ENCODE results near the gene JMJD4. TPM values are rescaled to one million over a fixed set of nuclear protein-coding genes. Genes with fewer than 3 reads are reported as not detected.

Gene JMJD4
- total RNA-seq, 1 donor from 2014 or later, result 17.8 TPM

DNA sequence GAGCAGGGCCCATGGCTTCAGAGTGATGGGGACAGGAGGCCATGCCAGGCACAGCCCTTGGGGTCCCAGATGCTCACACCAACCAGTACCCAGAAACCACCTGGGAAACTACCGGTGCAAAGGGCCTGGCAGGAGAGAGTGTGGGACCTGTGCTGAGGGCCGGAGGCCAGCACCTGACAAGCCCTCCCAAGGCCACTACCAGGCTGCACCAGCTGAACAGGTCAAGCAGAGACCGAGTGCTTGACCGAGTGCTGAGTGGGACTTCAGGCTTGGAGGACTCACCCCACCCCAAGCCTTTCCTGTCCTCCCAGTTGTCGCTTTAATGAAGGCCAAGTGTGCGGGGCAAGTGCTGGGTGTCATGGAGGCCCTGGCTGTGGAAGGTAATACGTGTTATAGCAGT lies 36.7 kb upstream of the JMJD4 start:
- Mint-ChIP-seq H3K9me3 (ENCODE audit: low read depth) (no peaks in the 10 kb centered on the region), H3K27ac (ENCODE audit: unreplicated experiment) (no peak overlapping the region), H3K4me1 (ENCODE audit: low read depth) (peaks cover 8% of the 10 kb centered on the region), H3K27me3 (ENCODE audit: low read depth) (no peaks in the 10 kb centered on the region), H3K36me3 (ENCODE audit: low read depth) (peaks cover 28% of the 10 kb centered on the region), H3K4me3 (ENCODE audit: unreplicated experiment) (no peak overlapping the region)
- no peak for DNase-seq (ENCODE audit: low spot score)
- TF ChIP-seq, protein P1, sequence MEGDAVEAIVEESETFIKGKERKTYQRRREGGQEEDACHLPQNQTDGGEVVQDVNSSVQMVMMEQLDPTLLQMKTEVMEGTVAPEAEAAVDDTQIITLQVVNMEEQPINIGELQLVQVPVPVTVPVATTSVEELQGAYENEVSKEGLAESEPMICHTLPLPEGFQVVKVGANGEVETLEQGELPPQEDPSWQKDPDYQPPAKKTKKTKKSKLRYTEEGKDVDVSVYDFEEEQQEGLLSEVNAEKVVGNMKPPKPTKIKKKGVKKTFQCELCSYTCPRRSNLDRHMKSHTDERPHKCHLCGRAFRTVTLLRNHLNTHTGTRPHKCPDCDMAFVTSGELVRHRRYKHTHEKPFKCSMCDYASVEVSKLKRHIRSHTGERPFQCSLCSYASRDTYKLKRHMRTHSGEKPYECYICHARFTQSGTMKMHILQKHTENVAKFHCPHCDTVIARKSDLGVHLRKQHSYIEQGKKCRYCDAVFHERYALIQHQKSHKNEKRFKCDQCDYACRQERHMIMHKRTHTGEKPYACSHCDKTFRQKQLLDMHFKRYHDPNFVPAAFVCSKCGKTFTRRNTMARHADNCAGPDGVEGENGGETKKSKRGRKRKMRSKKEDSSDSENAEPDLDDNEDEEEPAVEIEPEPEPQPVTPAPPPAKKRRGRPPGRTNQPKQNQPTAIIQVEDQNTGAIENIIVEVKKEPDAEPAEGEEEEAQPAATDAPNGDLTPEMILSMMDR (IDR thresholded peaks at IDR 0.05), result no peak

DNA sequence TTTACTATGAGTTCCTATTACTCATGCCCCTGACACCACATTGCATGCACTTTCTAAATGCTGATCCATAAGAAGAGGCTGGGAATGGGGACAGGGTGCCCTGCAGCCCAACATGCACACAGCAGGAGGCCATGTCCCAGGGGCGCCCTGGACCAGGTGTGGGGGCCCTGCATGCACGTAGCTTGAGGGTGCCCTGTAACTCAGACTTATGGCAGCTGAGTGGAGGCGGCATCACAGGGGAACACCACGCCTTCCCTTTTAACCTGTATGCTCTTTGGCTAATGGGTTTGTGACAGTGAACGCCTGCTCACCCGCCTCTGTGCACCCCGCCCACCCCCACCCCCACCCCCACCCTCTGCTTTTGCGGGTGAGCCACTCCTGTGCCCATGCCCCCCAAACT lies 36.2 kb upstream of the JMJD4 start:
- Mint-ChIP-seq H3K36me3 (ENCODE audit: low read depth) (peaks cover 27% of the 10 kb centered on the region), H3K4me1 (ENCODE audit: low read depth) (peaks cover 5% of the 10 kb centered on the region), H3K9me3 (ENCODE audit: low read depth) (no peaks in the 10 kb centered on the region), H3K27me3 (ENCODE audit: low read depth) (no peaks in the 10 kb centered on the region), H3K4me3 (ENCODE audit: unreplicated experiment) (no peak overlapping the region), H3K27ac (ENCODE audit: unreplicated experiment) (no peak overlapping the region)
- TF ChIP-seq, protein P1 (IDR thresholded peaks at IDR 0.05), result no peak
- DNase-seq (ENCODE audit: low spot score), result no peak

DNA sequence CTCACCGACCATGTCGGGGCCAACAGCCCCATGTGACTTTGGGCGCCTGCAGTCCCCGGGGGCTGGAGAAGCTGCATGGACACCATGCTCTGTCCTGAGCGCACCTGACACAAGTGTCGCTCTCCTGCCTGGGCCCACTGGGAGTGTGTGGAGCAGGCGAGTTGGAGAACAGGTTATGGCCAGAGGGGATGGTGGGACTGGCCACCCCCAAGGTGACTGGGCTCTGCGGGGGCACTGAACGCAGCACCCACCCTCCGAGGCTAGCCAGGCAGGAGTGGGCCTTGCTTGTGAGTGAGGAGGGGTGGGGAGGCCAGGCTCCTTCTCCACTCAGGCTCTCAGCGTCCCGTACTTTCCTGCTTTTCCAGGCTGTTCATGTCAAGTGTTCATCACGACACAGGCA lies 35.7 kb upstream of the JMJD4 start:
- Mint-ChIP-seq H3K4me3 (ENCODE audit: unreplicated experiment) (no peak overlapping the region), H3K4me1 (ENCODE audit: low read depth) (no peaks in the 10 kb centered on the region), H3K36me3 (ENCODE audit: low read depth) (peaks cover 25% of the 10 kb centered on the region), H3K27ac (ENCODE audit: unreplicated experiment) (no peak overlapping the region), H3K27me3 (ENCODE audit: low read depth) (no peaks in the 10 kb centered on the region), H3K9me3 (ENCODE audit: low read depth) (no peaks in the 10 kb centered on the region)
- DNase-seq (ENCODE audit: low spot score), result peak; percentile 86
- TF ChIP-seq, protein P1 (IDR thresholded peaks at IDR 0.05), result no peak

DNA sequence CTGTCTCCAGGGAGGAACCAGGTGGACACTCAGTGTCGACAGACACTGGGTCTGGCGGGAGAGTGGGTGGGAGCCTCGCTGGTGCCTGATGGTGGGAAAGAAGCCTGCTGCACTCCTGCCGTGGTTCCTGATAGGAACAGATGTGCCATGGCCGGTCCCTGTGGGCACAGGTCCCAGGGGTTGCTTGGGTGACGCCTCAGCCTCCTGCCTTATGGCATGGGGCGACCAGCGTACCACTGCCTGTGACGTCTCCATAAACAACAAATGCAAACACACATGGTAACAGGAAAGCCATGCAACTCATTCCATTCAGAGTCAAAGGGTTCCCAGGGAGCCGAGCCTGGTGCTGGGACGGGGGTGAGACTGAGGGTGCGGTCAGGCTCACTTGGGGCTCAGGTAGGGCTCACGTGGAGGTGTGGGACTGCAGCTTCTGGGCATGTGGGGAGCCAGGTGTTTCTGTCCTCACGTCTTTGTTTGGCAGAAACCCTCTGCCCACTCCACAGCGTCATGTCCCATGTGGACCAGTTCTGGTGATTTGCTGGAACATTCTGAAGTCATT lies 34.9 kb upstream of the JMJD4 start:
- DNase-seq (ENCODE audit: low spot score), result no peak
- TF ChIP-seq, protein P1 (IDR thresholded peaks at IDR 0.05), result no peak

DNA sequence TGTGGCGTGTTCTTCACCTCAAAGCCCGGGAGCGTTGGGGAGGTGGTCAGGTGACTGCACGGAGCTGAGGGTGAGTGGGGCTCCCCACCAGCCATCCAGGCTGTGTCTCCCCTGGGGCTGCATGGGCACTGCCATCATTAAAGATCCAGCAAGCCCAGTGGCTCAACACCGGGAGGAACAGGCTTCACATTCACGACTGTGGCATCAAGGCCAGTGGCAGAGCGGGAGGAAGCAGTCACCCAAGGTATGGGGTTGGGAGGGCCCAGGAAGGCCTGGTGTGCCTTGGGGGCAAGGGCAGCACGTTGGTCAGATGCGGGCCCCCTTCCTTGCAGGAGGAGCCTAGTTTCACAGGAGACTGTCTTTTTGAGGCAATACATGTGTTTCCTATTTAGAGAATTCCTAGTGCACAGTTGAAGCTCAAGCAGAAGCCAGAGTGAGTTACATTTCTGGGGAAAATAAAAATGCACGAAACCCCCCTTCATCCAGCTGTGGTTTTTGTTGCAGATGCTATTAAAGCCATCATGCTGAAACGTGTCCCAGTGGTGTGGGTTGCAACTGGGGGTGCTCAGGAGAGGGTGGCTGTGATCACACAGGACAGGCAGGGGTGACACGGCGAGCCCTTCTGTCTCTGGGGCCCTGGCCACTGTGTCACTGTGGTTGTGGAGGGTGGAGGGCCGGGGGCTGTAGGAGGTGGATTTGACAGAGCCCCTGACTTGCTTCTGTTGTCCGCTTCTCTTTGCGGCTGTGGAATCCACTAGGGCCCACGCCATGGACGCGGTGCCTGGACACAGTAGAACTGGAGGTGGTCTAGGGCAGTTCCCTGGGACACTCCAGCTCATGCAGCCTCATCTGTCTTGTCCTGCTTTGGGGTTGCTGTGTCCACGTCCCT lies 34.2 kb upstream of the JMJD4 start:
- no peak overlapping the region for H3K4me3 Mint-ChIP-seq (ENCODE audit: unreplicated experiment)
- H3K4me1 Mint-ChIP-seq (ENCODE audit: low read depth), result peaks cover 1% of the 10 kb centered on the region
- no peak overlapping the region for H3K27ac Mint-ChIP-seq (ENCODE audit: unreplicated experiment)
- TF ChIP-seq, protein P1 (IDR thresholded peaks at IDR 0.05), result no peak
- DNase-seq (ENCODE audit: low spot score), result no peak
- H3K36me3 Mint-ChIP-seq (ENCODE audit: low read depth), result peaks cover 25% of the 10 kb centered on the region
- H3K27me3 Mint-ChIP-seq (ENCODE audit: low read depth), result no peaks in the 10 kb centered on the region
- no peaks in the 10 kb centered on the region for H3K9me3 Mint-ChIP-seq (ENCODE audit: low read depth)

More for the DNA sequence above, 34.9 kb upstream of the JMJD4 start:
- H3K36me3 Mint-ChIP-seq (ENCODE audit: low read depth), result peaks cover 25% of the 10 kb centered on the region
- no peak overlapping the region for H3K4me3 Mint-ChIP-seq (ENCODE audit: unreplicated experiment)
- no peaks in the 10 kb centered on the region for H3K4me1 Mint-ChIP-seq (ENCODE audit: low read depth)
- no peak overlapping the region for H3K27ac Mint-ChIP-seq (ENCODE audit: unreplicated experiment)
- no peaks in the 10 kb centered on the region for H3K27me3 Mint-ChIP-seq (ENCODE audit: low read depth)
- H3K9me3 Mint-ChIP-seq (ENCODE audit: low read depth), result no peaks in the 10 kb centered on the region
